HT1080 (cell line): ENCODE measurements around the gene ARG2. TPM values are rescaled to one million over a fixed set of nuclear protein-coding genes. Genes with fewer than 3 reads are reported as not detected.
A peak's percentile ranks its signal among the peaks of the same experiment; 100 is the strongest.

Experiments
- DNase-seq: peaks from one replicate; pipeline ENCODE4 v3.0.0-alpha.2; 2015; ENCODE audit warnings: low read depth
- small RNA-seq: library from RNA; depleted of rRNA; stranded (forward); fragments of <200 nt; gene quantifications from one replicate; pipeline ENCODE3, GENCODE V24; 2014
- total RNA-seq: library from RNA; depleted of rRNA; stranded (reverse); fragments of >200 nt; shearing (Covaris generic); gene quantifications from 2 replicates; pipeline ENCODE4 v1.2.3, GENCODE V29; 2014; rRNA removed

ARG2 gene
- total RNA-seq, 1 experiment from 2014 or later = 22.8 TPM

- peak; percentile 93 for DNase-seq
Observed at GRCh38 chr14:67680121-67680602, 60.4 kb downstream of the ARG2 start.

- peak; percentile 23 for DNase-seq
Observed at GRCh38 chr14:67680941-67681340, 61.2 kb downstream of the ARG2 start.

DNA sequence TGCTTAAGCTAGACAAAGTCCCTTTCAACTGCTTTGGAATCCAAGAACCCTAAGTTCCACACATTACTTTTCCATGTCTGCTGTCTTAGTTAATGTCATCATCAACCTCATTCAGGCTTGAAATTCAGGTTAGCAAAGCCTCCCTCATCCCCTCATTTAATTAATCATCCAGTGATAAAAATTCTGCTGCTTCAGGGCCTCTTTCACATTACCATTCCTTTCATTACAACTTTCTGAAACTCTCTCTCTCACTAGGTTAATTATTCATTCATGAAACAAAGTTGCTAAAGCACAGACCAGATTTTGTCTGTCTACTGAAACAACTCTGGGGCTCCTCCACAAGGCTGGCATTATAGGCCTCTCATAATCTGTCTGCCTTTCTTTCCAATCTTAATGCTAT is 64.1 kb downstream of the ARG2 start:
- no peak for DNase-seq

- DNase-seq = no peak
Observed at GRCh38 chr14:67690011-67690410, 70.3 kb downstream of the ARG2 start.

DNA sequence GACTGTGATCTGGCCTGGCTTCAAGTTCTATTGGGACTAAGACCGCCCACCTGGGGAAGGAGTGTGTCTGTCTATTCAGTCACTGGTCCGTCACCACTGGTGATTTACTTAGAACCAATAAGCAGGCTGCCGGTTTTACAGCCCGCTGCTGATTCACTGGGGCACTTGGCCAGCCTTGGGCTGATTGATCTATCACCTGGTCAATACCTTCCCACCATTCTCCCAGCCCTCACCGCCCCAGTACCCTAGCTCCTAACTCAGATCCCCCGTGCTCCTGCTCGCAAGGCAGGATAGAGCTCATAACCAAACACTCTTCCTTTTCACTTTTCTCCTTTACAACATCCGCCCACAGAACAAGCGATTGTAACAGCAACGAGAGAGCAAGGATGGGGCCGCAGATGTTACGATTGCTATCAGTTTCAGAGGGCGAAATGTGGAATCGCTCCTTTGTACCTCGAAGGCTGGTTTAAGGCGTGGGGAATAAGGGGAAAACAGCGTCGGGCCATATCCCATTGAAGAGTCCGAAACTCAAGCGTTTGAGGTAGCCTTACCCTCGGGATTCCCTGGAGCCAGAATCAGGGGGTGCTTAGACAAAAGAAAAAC is 75.2 kb downstream of the ARG2 start:
- DNase-seq = peak; percentile 90

GRCh38 chr14:67695394-67695949 is 75.8 kb downstream of the ARG2 start, which contains the start of gene RDH11:
TSS of gene RDH11 (minus strand) at chr14:67695764. CDS start at chr14:67695703, 61 bp downstream.
- DNase-seq = peak; percentile 90

- no peak for DNase-seq
Observed at GRCh38 chr14:67697006-67697405, 77.3 kb downstream of the ARG2 start.

DNA sequence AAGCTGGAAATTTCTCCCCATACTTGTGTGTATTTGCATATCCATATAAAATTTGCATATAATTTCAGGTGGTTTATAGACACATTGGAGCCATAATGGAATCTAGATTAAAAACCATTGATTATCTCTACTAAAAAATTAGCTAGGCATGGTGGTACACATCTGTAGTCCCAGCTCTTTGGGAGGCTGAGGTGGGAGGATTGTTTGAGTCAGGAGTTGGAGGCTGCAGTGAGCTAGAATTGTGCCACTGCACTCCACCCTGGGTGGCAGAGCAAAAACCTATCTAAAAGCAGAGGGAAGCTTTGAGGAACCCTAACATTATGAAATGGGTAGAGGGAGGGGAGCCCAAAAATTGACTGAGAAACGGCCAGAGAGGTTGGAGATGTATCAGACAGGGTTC is 78.5 kb downstream of the ARG2 start:
- no peak for DNase-seq

Small RNA genes lying within 50 kb of the gene (small RNA-seq; reads per million reads assigned to genes)
- gene AL132640.3 (not detected), gene RF00019 (not detected), gene RNA5SP386 (not detected)

Other genes starting within 250 kb of the ARG2 start
- 1.4 and 2.3 TPM in 2 replicates for gene PLEK2, start 207.8 kb upstream of the ARG2 start, total RNA-seq
- gene TMEM229B, start 131.2 kb upstream of the ARG2 start, total RNA-seq = 5.8 and 6.0 TPM in 2 replicates
- gene PLEKHH1, start 86.6 kb upstream of the ARG2 start, total RNA-seq = 4.2 and 4.3 TPM in 2 replicates
- gene PIGH, start 19.7 kb upstream of the ARG2 start, total RNA-seq = 25.4 and 37.4 TPM in 2 replicates
- gene VTI1B, start 54.7 kb downstream of the ARG2 start, total RNA-seq = 80.2 and 96.1 TPM in 2 replicates
- 76.1 and 91.2 TPM in 2 replicates for gene RDH11, start 75.8 kb downstream of the ARG2 start, total RNA-seq
- gene RDH12, start 82.0 kb downstream of the ARG2 start, total RNA-seq = 0.23 and 0.29 TPM in 2 replicates
- gene ZFYVE26, start 196.7 kb downstream of the ARG2 start, total RNA-seq = 7.2 and 13.4 TPM in 2 replicates
- gene RAD51B, start 199.9 kb downstream of the ARG2 start, total RNA-seq = 8.5 and 9.4 TPM in 2 replicates